A549 treated with CpdA at 1 μM for 4 hours (cell line): ENCODE measurements around the gene ACOT4. TPM values are rescaled to one million over a fixed set of nuclear protein-coding genes. Genes with fewer than 3 reads are reported as not detected.

ENCODE experiments used
- total RNA-seq: library from RNA; stranded (reverse); fragments of 200-300 nt; extraction: Qiagen RNA extraction; gene quantifications from 5 replicates; pipeline ENCODE4 v1.2.3, GENCODE V29; 2022; ENCODE audit warnings: low read depth

The ACOT4 gene, protein sequence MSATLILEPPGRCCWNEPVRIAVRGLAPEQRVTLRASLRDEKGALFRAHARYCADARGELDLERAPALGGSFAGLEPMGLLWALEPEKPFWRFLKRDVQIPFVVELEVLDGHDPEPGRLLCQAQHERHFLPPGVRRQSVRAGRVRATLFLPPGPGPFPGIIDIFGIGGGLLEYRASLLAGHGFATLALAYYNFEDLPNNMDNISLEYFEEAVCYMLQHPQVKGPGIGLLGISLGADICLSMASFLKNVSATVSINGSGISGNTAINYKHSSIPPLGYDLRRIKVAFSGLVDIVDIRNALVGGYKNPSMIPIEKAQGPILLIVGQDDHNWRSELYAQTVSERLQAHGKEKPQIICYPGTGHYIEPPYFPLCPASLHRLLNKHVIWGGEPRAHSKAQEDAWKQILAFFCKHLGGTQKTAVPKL
- 1.4 to 2.2 TPM (median 2.0 TPM) in 5 replicates for total RNA-seq

DNA sequence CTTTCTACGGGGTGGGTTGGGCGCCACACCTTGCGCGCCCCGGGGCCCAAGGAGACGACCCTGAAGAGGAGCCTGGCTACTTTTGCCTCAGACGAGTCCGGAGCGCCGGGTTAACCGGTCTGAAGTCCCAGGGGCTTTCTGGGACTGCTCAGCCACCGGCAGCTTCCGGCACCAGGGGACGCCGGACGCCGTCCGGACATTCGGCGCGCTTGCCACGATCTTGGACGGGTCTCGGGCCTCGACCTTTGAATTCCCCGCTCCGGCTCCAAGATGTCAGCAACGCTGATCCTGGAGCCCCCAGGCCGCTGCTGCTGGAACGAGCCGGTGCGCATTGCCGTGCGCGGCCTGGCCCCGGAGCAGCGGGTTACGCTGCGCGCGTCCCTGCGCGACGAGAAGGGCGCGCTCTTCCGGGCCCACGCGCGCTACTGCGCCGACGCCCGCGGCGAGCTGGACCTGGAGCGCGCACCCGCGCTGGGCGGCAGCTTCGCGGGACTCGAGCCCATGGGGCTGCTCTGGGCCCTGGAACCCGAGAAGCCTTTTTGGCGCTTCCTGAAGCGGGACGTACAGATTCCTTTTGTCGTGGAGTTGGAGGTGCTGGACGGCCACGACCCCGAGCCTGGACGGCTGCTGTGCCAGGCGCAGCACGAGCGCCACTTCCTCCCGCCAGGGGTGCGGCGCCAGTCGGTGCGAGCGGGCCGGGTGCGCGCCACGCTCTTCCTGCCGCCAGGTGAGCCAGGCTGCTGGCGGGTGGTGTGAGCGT, at the start of gene ACOT4:
Gene ACOT4 (plus strand): TSS at position 184 of the 760 bp plus-strand sequence. CDS start 87 bp downstream, at position 271.

DNA sequence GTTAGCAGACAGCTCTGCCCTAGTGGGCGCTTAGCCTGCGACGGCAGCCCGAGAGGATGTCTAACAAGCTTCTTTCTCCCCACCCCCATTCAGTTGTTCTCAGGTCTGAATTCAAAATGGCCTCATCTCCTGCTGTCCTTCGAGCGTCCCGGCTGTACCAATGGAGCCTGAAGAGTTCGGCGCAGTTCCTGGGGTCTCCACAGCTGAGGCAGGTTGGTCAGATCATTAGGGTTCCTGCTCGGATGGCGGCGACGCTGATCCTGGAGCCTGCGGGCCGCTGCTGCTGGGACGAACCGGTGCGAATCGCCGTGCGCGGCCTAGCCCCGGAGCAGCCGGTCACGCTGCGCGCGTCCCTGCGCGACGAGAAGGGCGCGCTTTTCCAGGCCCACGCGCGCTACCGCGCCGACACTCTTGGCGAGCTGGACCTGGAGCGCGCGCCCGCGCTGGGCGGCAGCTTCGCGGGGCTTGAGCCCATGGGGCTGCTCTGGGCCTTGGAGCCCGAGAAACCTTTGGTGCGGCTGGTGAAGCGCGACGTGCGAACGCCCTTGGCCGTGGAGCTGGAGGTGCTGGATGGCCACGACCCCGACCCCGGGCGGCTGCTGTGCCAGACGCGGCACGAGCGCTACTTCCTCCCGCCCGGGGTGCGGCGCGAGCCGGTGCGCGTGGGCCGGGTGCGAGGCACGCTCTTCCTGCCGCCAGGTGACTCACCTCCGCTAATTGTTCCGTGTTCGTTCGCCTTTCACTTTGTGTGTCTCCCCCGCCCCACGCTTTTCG, 22.3 kb upstream of the ACOT4 start, which contains the start of gene ACOT2:
Gene ACOT2 (plus strand): TSS at position 29 of the 774 bp plus-strand sequence. CDS start 28 bp downstream, at position 57.

DNA sequence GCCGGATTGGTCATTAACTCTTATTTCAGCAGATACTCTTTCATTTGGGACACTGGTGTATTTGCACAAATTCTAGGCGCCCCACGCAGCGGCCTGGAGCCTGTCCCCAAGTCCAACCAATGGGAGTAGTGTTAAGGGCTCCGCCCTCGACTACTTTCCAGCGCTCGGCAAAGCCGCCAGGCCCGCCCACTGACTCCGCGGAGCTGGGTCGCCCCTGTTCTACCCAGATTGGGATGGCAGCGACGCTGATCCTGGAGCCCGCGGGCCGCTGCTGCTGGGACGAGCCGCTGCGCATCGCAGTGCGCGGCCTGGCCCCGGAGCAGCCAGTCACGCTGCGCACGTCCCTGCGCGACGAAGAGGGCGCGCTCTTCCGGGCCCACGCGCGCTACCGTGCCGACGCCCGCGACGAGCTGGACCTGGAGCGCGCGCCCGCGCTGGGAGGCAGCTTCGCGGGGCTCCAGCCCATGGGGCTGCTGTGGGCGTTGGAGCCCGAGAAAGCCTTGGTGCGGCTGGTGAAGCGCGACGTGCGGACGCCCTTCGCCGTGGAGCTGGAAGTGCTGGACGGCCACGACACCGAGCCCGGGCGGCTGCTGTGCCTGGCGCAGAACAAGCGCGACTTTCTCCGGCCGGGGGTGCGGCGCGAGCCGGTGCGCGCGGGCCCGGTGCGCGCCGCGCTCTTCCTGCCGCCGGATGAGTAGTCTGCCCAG, 20.8 kb downstream of the ACOT4 start, which contains the start of gene ACOT6:
Gene ACOT6 (plus strand): TSS at position 179 of the 707 bp plus-strand sequence. CDS start 55 bp downstream, at position 234.

DNA sequence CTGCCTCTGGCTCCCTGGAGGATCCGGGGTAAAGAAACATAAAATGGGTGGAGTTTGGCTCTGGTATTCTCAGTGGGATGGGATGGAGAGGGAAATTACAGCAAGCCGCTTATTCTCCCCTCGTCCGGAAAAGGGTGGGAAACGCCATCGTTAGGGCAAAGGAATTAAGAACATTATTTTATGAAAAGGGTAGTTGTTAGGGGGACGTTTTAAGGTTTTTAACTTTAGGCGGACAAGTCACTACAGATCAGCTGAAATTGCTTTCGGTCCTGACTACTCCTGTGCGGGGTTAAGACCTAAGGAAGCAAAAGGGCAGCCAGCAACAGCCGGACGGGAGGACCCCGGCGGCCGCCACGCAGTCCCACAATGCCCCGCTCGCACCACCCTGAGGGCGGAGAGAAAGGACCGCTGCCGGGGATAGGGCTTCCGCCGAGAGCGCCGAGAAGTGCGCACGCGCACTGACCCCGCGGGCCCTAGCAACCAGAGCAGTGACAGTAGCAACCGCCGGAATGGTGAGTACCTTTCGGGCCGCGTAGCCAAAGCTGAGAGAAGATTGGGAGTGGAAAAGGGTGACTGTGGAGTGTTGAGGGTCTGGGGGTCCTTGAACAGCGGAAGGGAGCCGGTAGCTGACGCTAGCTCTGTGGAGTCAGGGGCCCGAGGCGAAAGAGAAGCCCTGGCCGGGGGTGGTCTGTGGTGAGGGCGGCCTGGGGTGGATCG, 53.0 kb downstream of the ACOT4 start, which contains the start of gene DNAL1:
Gene DNAL1 (plus strand): TSS at position 456 of the 717 bp plus-strand sequence. CDS start 54 bp downstream, at position 510.

Other genes starting within 250 kb of the ACOT4 start
- 34.8 to 42.7 TPM (median 41.9 TPM) in 5 replicates for gene NUMB, start 133.3 kb upstream of the ACOT4 start, total RNA-seq
- 20.1 to 28.2 TPM (median 26.1 TPM) in 5 replicates for gene RIOX1, start 100.9 kb upstream of the ACOT4 start, total RNA-seq
- 6.1 to 8.2 TPM (median 7.4 TPM) in 5 replicates for gene ACOT1, start 54.7 kb upstream of the ACOT4 start, total RNA-seq
- gene HEATR4, start 32.9 kb upstream of the ACOT4 start, total RNA-seq, result 0.02 to 0.07 TPM (median 0.06 TPM) in 3 of 5 replicates, not detected in the others
- gene ACOT2, start 22.7 kb upstream of the ACOT4 start, total RNA-seq, result 42.7 to 50.5 TPM (median 50.2 TPM) in 5 replicates
- not detected in 5 replicates for gene ACOT6, start 20.6 kb downstream of the ACOT4 start, total RNA-seq
- 9.3 to 10.5 TPM (median 9.9 TPM) in 5 replicates for gene DNAL1, start 53.1 kb downstream of the ACOT4 start, total RNA-seq
- 55.7 to 62.5 TPM (median 59.4 TPM) in 5 replicates for gene PNMA1, start 122.5 kb downstream of the ACOT4 start, total RNA-seq